DOHH2 (cell line): Measurements from ENCODE around the gene TMEM39A.

Source experiments
- CTCF ChIP-seq: fragments of 200-600 bp; sonication (generic); IDR thresholded peaks from one replicate; pipeline ENCODE4 v1.5.1; 2014; ENCODE audit warnings: antibody characterized with exemption, mild to moderate bottlenecking, low read depth, low read length; ENCODE audit not compliant: poor library complexity, severe bottlenecking
- EZH2phosphoT487 ChIP-seq: fragments of 200-600 bp; sonication (generic); IDR thresholded peaks from 2 replicates; pipeline ENCODE4 v1.6.1; 2017; ENCODE audit warnings: borderline replicate concordance, mild to moderate bottlenecking, antibody characterized with exemption, low read length, moderate library complexity, mixed read lengths

- no peak for TF ChIP-seq CTCF
- no peak for TF ChIP-seq EZH2phosphoT487
Observed at GRCh38 chr3:119468041-119468440, 4.6 kb upstream of the TMEM39A start.
